Stimulated activated naive CD8-positive, alpha-beta T cell treated with anti-CD3 and anti-CD28 coated beads, Interleukin-15, amount 100 ng/mL, for 72 hours (primary cell): ENCODE data around the gene SCN10A.

Source experiments
- ATAC-seq: fragments of 150-1000 bp; cut with Tn5 transposase; 2 replicates; pipeline ENCODE4 v1.10.0; 2021; ENCODE audit warnings: mild to moderate bottlenecking, moderate library complexity
- DNase-seq, 2 donors: peaks; one replicate each; pipeline ENCODE4 v3.0.0; 2021 to 2022
- H3K27ac Mint-ChIP-seq, 2 donors: one replicate each; pipeline ENCODE4 v1.8.0; 2022; ENCODE audit warnings: mild to moderate bottlenecking in 2 of 2, mixed read lengths in 2 of 2, moderate library complexity in 2 of 2
- H3K27me3 Mint-ChIP-seq: one replicate; pipeline ENCODE4 v1.8.0; 2022; ENCODE audit warnings: mixed read lengths
- H3K4me1 Mint-ChIP-seq: one replicate; pipeline ENCODE4 v1.8.0; 2022; ENCODE audit warnings: mild to moderate bottlenecking, mixed read lengths
- H3K4me3 Mint-ChIP-seq, 2 donors: one replicate each; pipeline ENCODE4 v1.8.0; 2022; ENCODE audit warnings: mild to moderate bottlenecking in 2 of 2, mixed read lengths in 2 of 2, moderate library complexity in 1 of 2
- H3K9me3 Mint-ChIP-seq, 2 donors: one replicate each; pipeline ENCODE4 v1.8.0; 2022; ENCODE audit warnings: mixed read lengths in 2 of 2

The SCN10A gene

DNA sequence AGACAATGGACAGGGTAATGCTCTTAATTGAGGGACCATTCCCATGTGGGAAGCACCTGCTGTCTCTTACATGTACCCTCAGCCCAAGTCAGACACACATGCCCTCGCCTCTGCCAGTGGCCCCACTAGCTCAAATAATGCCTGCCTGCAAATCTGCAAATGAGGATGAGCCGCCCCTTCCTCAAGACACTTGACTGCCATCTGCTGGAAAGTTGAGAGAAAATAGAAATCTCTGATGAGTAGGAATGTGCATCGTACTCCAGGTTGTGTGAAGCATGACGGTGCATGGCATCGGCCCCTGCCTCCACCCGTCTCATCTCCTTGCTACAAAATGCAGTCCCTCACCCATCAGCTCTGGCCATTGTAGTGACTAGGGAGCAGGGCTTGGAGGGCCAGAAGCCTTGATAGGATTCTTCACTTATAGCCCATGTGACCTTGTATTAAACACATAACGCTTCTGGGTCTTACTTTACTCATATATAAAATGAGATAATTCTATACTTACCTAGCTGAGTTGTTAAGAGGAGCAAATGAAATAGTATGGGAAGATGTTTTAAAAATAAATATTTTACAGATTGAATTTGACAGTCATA, 160.2 kb downstream of the SCN10A start:
- ATAC-seq (peak; percentile 61), DNase-seq (no peak)
- Mint-ChIP-seq H3K4me1 (peaks cover 6% of the 10 kb centered on the region), H3K27me3 (peaks cover 67% of the 10 kb centered on the region), H3K4me3 (no peak overlapping the region), H3K9me3 (no peaks in the 10 kb centered on the region), H3K27ac (no peak overlapping the region)

DNA sequence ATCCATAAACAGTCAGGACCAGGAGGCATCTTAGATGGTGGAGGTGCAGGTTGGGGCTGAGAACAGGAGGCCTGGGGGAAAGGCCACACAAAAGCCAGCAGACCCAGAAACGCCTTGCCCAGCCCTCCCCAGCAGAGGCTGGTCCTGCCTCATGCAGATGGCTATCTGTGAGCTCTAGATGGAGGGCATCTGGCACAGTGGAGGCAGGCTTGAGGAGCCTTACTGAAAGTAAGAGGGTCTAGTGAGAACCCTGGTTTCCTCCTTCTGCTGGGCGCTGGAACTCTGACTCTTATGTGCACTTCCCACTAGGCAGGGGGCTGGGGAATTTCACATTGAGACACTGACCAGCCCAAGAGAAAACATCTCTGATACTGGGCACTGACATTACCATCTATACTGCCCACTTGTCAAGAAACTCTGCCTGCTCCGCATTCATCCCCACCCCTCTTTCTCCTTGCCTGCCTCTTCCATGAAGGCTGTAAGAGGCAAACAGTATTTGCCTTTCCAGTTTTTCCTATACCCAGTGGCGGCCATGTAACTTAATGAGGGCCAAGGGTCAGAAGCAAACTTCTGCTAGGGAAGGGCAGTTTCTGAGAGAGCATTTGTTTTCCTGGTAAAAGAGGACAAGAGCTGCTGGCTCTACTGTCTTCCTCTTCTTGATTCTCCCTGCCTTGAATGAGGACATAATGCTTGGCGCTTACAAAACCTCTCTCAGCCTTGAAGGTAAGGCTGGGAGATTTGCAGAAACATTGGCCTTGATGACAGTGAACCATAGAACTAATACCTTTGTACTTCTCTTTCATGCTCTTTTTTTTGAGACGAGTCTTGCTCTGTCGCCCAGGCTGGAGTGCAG, 162.1 kb downstream of the SCN10A start:
- no peak overlapping the region for H3K4me3 Mint-ChIP-seq
- peaks cover 54% of the 10 kb centered on the region for H3K27me3 Mint-ChIP-seq
- no peaks in the 10 kb centered on the region for H3K9me3 Mint-ChIP-seq
- peaks cover 6% of the 10 kb centered on the region for H3K4me1 Mint-ChIP-seq
- DNase-seq (no peak), ATAC-seq (no peak)
- H3K27ac Mint-ChIP-seq: no peak overlapping the region

DNA sequence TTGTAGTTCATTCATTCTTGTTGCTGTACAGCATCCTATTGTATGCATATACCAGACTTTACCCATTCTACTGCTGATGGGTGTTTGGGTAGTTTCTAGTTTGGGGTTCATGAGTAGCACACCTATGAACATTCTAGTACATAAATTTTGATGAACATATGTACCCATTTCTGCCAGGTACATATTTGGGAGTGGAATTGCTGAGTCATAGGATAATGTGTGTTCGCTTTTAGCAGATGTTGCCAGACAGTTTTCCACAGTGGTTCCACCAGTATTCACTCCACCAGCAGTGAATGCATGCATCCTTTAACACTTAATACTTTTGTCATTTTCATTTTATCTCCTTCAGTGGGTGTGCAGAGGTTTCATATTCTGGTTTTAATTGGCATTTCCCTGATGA, 163.1 kb downstream of the SCN10A start:
- no peak for ATAC-seq
- DNase-seq: no peak
- peaks cover 44% of the 10 kb centered on the region for H3K27me3 Mint-ChIP-seq
- peaks cover 12% of the 10 kb centered on the region for H3K4me1 Mint-ChIP-seq
- no peak overlapping the region for H3K4me3 Mint-ChIP-seq
- H3K27ac Mint-ChIP-seq: no peak overlapping the region
- H3K9me3 Mint-ChIP-seq: no peaks in the 10 kb centered on the region

DNA sequence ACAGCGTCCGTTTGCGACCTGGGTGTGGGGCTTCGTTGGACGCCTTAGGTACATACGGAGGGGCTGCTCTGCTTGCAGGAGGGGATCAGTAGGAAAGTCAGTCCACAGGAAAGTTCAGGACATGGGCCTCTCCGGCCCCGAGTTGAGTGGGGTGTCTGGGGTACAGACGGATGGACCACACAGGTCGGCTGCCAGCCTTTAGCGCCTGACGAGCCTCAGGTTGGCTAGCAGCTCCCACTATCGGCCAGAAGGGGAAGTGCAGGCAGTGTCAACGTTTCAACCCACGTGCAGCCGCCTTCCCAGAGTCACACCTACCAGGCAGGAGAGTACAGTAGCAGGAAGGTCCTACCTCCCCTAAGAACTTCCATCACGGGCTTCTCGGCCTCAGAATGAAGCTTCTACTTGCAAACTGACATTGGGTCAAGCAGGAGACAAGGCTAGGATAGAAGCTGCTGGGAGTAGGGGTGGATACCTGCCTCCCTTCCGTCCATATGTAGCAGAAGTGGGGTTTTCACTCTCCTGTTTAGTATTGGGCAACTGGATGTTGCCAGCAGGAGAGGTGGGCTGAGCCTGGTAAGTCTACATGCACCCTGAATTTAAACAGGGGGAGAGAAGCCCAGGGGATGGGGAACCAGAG, 164.7 kb downstream of the SCN10A start:
- H3K4me3 Mint-ChIP-seq: no peak overlapping the region
- peaks cover 28% of the 10 kb centered on the region for H3K27me3 Mint-ChIP-seq
- DNase-seq (peak; percentile 72 to 73), ATAC-seq (peak; percentile 53)
- peaks cover 12% of the 10 kb centered on the region for H3K4me1 Mint-ChIP-seq
- no peak overlapping the region for H3K27ac Mint-ChIP-seq
- no peaks in the 10 kb centered on the region for H3K9me3 Mint-ChIP-seq

DNA sequence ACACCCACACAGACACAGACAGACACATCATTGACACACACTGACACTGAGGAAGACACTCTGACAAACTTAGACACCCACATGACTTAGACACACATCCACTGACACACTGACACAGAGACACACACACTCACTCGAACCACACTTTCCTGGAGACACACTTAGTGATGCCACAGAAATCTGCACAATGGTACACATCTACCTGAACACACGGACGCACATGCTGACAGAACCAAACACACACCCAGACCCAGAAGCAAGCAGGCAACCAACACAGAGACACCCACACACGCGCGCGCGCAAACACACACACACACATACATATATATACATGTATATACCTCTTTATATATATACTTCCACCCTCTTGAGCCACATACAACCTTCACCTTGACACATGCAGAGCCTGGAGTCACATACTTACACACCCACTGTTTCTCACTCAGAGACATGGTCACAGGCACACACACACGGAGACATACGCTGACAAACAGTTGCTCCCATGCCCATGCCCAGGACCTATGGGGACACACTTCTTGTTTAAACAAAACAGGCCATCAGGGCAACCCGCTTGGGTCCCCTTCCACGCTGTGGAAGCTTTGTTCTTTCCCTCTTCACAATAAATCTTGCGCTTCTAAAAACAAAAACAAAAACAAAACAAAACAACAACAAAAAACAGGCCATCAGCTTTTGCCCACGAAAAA, 165.6 kb downstream of the SCN10A start:
- ATAC-seq: no peak
- H3K9me3 Mint-ChIP-seq: no peaks in the 10 kb centered on the region
- DNase-seq: peak in 1 of 2 donors; percentile 27
- no peak overlapping the region for H3K27ac Mint-ChIP-seq
- H3K27me3 Mint-ChIP-seq: peaks cover 19% of the 10 kb centered on the region
- H3K4me3 Mint-ChIP-seq: no peak overlapping the region
- peaks cover 6% of the 10 kb centered on the region for H3K4me1 Mint-ChIP-seq

DNA sequence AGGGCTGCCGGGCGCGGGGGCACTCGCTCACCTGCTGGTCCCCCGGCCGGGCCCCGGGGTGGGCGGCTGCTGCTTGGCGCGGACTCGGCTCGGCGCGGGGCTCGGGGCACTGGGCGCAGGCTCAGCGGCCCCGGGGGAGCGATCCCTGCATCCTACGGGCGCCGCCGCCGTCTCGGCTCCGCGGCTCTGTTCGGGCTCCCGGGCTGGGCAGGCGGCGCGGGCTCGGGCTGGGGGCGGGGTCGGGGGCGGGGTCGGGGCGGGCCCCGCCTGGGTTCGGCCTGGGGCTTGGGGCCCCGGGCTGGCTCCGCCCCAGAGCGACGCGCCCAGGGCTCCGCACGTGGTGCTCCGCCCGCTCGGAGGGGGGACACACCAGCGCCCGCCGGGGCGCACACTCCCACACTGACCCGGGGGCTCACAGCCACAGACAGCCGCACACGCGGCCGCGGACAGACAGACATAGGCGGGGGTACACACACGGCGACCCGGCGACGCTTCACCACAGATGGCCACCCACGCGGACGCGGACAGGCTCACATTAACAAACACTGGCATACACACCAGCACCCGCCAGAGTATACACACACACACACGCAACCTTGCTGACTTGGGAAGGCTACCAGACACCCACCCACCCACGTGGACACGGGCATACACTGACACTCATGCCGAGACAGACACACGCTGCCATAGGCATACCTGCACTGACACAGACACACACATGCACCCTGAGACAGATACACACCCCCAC, 166.3 kb downstream of the SCN10A start, which contains the start of gene SCN5A:
SCN5A (minus strand) TSS at position 188 of the 748 bp plus-strand sequence. CDS start 16,380 bp downstream, outside the sequence.
- peaks cover 18% of the 10 kb centered on the region for H3K27me3 Mint-ChIP-seq
- peak within 1 kb of the TSS; percentile 64 to 71 for H3K4me3 Mint-ChIP-seq
- peak within 1 kb of the TSS in 1 of 2 donors; percentile 2 for H3K27ac Mint-ChIP-seq
- H3K4me1 Mint-ChIP-seq: peaks cover 6% of the 10 kb centered on the region
- no peaks in the 10 kb centered on the region for H3K9me3 Mint-ChIP-seq
- ATAC-seq (peak; percentile 82), DNase-seq (peak; percentile 46 to 55)

DNA sequence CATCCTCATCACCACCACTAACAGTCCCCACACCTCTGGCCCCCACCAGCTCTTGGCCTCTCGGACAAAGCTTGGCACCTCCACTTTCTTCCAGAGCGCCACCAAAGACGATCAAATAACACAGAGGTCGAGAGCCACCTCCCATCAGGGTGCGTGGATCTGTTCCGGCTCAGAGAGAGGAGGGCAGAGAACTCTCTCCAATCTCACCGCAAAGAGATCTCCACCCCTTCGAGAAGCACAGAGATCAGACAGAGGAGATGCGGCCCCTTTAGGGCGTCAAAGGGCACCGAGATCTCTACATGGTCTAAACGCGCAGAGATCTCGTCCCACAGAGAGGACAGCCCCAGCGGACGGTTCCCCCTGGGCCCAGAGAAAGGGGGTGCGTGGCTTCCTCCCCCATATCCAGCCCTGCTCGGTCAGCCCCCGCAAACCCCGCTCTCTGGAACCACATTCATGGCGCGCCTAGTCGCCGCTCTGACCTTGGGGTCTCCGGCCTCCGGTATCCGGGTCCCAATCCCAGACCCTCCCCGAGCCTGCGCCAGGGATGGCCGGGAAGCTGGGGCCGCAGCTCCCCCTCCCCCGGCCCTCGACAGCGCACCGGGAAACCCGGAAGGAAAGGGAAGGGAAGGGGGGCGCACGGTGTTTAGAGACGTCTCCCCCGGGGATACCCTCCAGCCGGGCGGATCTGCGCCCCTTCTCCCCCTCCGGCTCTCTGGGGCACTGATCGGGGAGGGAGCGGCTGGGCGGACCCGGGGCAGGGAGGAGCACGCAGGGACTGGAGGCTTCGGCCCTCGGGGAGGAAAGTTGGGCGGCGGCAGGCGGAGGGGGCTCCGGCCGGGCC, 167.1 kb downstream of the SCN10A start:
- H3K4me3 Mint-ChIP-seq: peak overlapping the region; percentile 64 to 71
- no peaks in the 10 kb centered on the region for H3K9me3 Mint-ChIP-seq
- ATAC-seq: peak; percentile 42
- H3K4me1 Mint-ChIP-seq: peaks cover 6% of the 10 kb centered on the region
- peaks cover 18% of the 10 kb centered on the region for H3K27me3 Mint-ChIP-seq
- H3K27ac Mint-ChIP-seq: peak overlapping the region in 1 of 2 donors; percentile 2
- no peak for DNase-seq

DNA sequence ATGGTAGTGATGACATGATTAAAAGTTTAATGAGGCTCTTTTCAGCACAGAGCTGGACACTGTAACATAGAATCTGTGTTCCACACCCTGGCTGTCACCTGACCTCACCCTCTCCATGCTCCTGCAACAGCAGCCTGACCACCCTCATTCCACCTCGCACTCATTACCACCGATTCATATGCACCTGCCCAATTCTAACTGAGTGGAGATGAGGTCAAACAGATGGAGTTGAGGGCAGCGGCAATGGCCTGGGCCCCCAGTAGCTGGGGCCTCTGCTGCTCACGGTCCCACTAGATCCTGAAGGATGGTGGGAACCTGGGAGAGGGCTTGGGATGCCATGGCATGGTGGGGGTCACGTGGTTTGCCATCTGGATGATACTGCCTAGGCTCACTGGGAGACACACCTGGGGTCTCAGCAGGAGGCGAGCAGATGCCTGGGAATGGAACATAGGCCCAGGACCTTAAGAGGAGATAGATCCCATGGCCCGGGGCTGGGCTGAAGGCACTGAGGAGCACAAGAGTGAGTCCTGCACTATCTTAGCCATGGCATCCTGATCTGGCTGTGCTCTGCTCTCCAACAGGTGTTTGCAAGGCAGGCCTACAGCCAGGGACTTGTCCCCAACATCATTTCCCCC, 167.9 kb downstream of the SCN10A start:
- DNase-seq: no peak
- no peak for ATAC-seq
- Mint-ChIP-seq H3K4me1 (peaks cover 6% of the 10 kb centered on the region), H3K4me3 (peak overlapping the region; percentile 64 to 71), H3K27ac (peak overlapping the region in 1 of 2 donors; percentile 2), H3K27me3 (peaks cover 12% of the 10 kb centered on the region), H3K9me3 (no peaks in the 10 kb centered on the region)

DNA sequence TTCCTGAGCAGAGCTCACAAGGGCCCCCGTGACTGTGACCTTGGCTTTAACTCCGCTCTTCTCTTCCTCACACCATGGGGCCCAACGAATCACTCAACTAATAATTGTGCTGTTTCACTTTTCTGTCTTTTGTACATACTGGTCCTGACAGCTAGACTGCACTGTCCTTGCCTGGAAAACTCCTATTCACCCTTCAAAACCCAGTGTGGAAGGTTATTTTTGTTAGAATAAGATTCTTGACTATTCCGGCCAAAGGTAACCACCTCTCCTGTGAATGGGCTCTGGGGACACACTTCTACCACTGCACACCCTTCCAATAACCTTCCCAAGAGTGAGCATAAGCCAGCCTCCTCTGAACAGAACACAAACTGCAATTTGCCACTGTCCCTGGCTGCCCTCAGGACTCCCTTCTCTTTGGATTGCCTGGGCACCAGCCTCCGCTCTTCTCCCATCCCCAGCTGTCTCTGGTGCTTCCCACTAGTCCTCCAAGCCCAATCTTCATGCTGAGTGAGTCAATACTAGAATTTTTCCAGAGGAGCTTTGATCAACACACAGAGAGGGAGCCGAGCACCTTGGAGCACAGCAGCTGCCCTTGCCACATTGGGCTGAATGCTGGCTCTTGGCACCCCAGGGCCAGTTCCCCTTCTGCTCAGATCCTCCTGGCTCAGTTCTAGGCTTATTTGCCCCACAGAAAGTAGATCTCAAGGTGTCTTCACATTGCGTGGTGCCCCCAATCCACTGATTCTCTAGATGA, 168.6 kb downstream of the SCN10A start:
- ATAC-seq: no peak
- no peak overlapping the region for H3K4me3 Mint-ChIP-seq
- peak in 1 of 2 donors; percentile 2 for DNase-seq
- no peaks in the 10 kb centered on the region for H3K9me3 Mint-ChIP-seq
- H3K27me3 Mint-ChIP-seq: peaks cover 5% of the 10 kb centered on the region
- no peak overlapping the region for H3K27ac Mint-ChIP-seq
- H3K4me1 Mint-ChIP-seq: peaks cover 6% of the 10 kb centered on the region
